Measurements from ENCODE around the gene C8A.

DNA sequence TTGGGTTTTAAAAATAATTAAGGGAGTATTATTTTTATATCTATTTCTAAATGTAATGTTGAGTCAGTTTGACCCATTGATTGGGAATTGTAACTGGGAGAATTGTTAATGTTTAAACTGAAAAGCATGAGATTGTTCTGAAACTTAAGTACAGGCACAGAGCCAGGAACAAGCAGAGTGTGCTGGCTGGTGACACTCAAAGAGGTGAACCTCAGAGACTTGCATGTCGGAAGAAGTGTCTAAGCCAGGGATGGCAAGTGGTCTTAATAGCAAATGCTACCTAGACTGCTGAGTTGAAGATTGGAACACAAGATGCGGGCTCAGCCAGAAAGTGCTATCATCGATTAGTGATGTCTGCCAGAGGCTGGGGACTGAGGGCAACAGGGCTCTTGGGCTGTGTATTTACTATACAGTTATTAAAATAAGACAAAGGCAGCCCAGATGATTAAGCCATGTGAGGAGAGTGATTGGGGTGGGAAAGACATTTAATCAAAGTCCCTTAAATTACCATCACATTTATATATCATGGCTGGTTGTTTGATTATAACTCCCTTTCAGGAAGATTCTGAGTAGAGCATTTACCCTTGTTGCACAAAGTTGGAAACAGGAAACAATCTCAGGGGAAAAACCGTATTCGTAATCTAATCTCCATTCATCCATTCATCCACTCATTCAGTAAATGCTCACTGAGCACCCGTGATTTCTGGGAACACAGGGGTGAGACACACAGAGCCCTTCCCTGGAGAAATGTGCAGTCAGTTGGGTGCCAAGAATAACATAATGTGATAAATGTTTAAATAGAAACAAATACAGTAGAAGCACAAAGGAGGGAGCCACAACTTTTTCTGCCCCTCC, 42.8 kb downstream of the C8A start:
- TF ChIP-seq CTCF (optimal IDR thresholded peaks at IDR 0.05 in 1 of 3, IDR thresholded peaks at IDR 0.05 in 1 of 3, conservative IDR thresholded peaks at IDR 0.05 in 1 of 3; ENCODE audit: extremely low read depth in 1 of 3, insufficient read depth in 2 of 3, low read length in 3 of 3) (no peak), EZH2 (IDR thresholded peaks at IDR 0.05; ENCODE audit: low read length) (no peak)

Data from keratinocyte (primary cell).